HG03520 (cell line): Measurements from ENCODE around the gene UBN1.
"Not testable (repeated sequence)": the region's sequence is repeated elsewhere in the genome, so short reads cannot be mapped to it uniquely, and the experiment has no call there.

Source experiments
- ATAC-seq: cut with Tn5 transposase; IDR thresholded peaks from one replicate; pipeline ENCODE4 v1.9.1; 2021; ENCODE audit warnings: mild to moderate bottlenecking, moderate library complexity; ENCODE audit not compliant: unreplicated experiment

Gene UBN1

GRCh38 chr16:4882633-4883285 lies 35.5 kb downstream of the UBN1 start:
- ATAC-seq, result no peak

GRCh38 chr16:4883501-4883900 lies 36.2 kb downstream of the UBN1 start:
- no peak for ATAC-seq

GRCh38 chr16:4884209-4884608 lies 36.9 kb downstream of the UBN1 start:
- no peak for ATAC-seq

- ATAC-seq, result no peak
Measured at GRCh38 chr16:4884972-4885874, 37.9 kb downstream of the UBN1 start.

GRCh38 chr16:4886151-4886550 lies 38.9 kb downstream of the UBN1 start:
- no peak for ATAC-seq

GRCh38 chr16:4888428-4889135 lies 41.3 kb downstream of the UBN1 start:
- no peak for ATAC-seq

GRCh38 chr16:4890026-4890425 lies 42.7 kb downstream of the UBN1 start:
- no peak for ATAC-seq

GRCh38 chr16:4890686-4891085 lies 43.4 kb downstream of the UBN1 start:
- ATAC-seq, result no peak

GRCh38 chr16:4891097-4891885 lies 44.0 kb downstream of the UBN1 start:
- ATAC-seq, result no peak

- no peak for ATAC-seq
Measured at GRCh38 chr16:4891886-4892216, 44.6 kb downstream of the UBN1 start.

- no peak for ATAC-seq
Measured at GRCh38 chr16:4892361-4893102, 45.3 kb downstream of the UBN1 start.

- ATAC-seq, result no peak
Measured at GRCh38 chr16:4893103-4893862, 46.0 kb downstream of the UBN1 start.

GRCh38 chr16:4894276-4895150 lies 47.2 kb downstream of the UBN1 start:
- no peak for ATAC-seq

- ATAC-seq, result no peak
Measured at GRCh38 chr16:4895366-4895765, 48.1 kb downstream of the UBN1 start.

GRCh38 chr16:4896761-4897160 lies 49.5 kb downstream of the UBN1 start:
- not testable (repeated sequence) for ATAC-seq

- no peak for ATAC-seq
Measured at GRCh38 chr16:4897328-4897727, 50.0 kb downstream of the UBN1 start.

- ATAC-seq, result no peak
Measured at GRCh38 chr16:4898811-4899473, 51.7 kb downstream of the UBN1 start.

GRCh38 chr16:4899474-4899846 lies 52.2 kb downstream of the UBN1 start:
- ATAC-seq, result no peak
